AG09309 (cell line): Measurements from ENCODE around the gene FAM83F.
"Not testable (repeated sequence)": the region's sequence is repeated elsewhere in the genome, so short reads cannot be mapped to it uniquely, and the experiment has no call there.

Source experiments
- DNase-seq: peaks from one replicate; pipeline ENCODE4 v3.0.0-alpha.2; 2010; ENCODE audit warnings: low read depth
- H3K4me3 ChIP-seq: 2 replicates; pipeline ENCODE4 v1.5.1; 2011; ENCODE audit warnings: mild to moderate bottlenecking, low read depth, low read length, moderate library complexity; ENCODE audit not compliant: control insufficient read depth
- TF ChIP-seq, protein P1 (sequence below): IDR thresholded peaks from 2 replicates; pipeline ENCODE4 v1.5.1; 2011; ENCODE audit warnings: mild to moderate bottlenecking, low read depth, low read length, inconsistent platforms; ENCODE audit not compliant: insufficient read depth, control insufficient read depth; ENCODE audit errors: missing control alignments

The FAM83F gene

DNA sequence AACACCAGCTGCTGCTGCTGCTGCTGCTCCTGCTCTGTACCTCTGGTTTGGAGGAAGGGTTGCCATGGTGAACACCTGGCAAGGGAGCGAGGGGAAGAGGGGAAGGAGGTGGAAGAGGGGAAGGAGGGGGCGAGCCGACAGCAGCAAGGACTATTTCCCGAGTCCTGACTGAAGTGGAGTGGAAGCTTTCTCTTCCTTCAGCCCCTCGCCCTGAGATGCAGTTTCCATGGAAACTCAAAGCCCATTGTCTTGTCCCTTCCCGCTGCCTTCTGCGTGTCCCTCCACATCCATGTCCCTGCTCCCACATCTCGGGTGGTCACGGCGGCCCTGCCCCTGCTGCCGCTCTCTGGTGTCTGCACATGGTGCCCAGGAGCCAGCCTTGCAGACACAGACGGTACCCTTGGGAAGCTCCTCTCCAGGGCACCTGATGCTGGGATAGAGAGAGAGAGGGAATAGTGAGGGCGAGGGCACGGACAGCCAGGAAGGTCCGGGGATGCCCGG lies 28.6 kb downstream of the FAM83F start:
- H3K4me3 ChIP-seq, result no peak overlapping the region
- TF ChIP-seq, protein P1, sequence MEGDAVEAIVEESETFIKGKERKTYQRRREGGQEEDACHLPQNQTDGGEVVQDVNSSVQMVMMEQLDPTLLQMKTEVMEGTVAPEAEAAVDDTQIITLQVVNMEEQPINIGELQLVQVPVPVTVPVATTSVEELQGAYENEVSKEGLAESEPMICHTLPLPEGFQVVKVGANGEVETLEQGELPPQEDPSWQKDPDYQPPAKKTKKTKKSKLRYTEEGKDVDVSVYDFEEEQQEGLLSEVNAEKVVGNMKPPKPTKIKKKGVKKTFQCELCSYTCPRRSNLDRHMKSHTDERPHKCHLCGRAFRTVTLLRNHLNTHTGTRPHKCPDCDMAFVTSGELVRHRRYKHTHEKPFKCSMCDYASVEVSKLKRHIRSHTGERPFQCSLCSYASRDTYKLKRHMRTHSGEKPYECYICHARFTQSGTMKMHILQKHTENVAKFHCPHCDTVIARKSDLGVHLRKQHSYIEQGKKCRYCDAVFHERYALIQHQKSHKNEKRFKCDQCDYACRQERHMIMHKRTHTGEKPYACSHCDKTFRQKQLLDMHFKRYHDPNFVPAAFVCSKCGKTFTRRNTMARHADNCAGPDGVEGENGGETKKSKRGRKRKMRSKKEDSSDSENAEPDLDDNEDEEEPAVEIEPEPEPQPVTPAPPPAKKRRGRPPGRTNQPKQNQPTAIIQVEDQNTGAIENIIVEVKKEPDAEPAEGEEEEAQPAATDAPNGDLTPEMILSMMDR, result no peak

GRCh38 chr22:40024201-40025061 lies 29.7 kb downstream of the FAM83F start:
- H3K4me3 ChIP-seq, result no peak overlapping the region
- DNase-seq, result no peak
- TF ChIP-seq, protein P1, result peak; percentile 96

More for the DNA sequence above, 28.6 kb downstream of the FAM83F start:
- no peak for DNase-seq

GRCh38 chr22:40025062-40025379 lies 30.3 kb downstream of the FAM83F start:
- not testable (repeated sequence) for DNase-seq, H3K4me3 ChIP-seq

GRCh38 chr22:40025856-40026255 lies 31.1 kb downstream of the FAM83F start:
- TF ChIP-seq, protein P1, result no peak
- DNase-seq, result no peak
- no peak overlapping the region for H3K4me3 ChIP-seq

DNA sequence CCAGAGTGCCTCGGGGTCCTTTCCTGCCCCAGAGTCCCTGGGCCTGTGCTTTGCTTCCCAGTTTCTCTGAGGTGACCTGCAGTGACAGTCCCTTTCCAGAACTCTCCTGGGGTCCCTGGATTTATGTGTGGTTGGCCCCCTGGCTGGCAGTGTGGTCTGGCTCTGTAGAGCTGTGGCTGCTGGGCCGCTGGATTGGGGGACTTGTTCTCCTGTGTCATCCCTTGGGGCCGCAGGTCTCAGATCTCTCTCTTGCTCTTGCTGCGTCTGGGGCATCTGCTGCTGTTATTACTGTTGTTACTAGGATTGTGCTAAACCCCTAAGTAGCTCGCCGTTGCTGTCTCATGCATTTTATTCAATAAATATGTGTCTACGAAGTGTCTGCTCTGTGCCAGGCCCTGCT lies 31.9 kb downstream of the FAM83F start:
- no peak for DNase-seq
- TF ChIP-seq, protein P1, result no peak
- H3K4me3 ChIP-seq, result no peak overlapping the region

GRCh38 chr22:40027191-40028097 lies 32.7 kb downstream of the FAM83F start:
- TF ChIP-seq, protein P1, result no peak
- H3K4me3 ChIP-seq, result no peak overlapping the region
- DNase-seq, result no peak

GRCh38 chr22:40028098-40028425 lies 33.3 kb downstream of the FAM83F start:
- no peak for DNase-seq
- H3K4me3 ChIP-seq, result no peak overlapping the region
- TF ChIP-seq, protein P1, result no peak
